ENCODE results near the gene REEP6.
A peak's percentile ranks its signal among the peaks of the same experiment; 100 is the strongest.

The REEP6 gene

GRCh38 chr19:1510442-1510806, 19.4 kb downstream of the REEP6 start:
- TF ChIP-seq, protein P1, sequence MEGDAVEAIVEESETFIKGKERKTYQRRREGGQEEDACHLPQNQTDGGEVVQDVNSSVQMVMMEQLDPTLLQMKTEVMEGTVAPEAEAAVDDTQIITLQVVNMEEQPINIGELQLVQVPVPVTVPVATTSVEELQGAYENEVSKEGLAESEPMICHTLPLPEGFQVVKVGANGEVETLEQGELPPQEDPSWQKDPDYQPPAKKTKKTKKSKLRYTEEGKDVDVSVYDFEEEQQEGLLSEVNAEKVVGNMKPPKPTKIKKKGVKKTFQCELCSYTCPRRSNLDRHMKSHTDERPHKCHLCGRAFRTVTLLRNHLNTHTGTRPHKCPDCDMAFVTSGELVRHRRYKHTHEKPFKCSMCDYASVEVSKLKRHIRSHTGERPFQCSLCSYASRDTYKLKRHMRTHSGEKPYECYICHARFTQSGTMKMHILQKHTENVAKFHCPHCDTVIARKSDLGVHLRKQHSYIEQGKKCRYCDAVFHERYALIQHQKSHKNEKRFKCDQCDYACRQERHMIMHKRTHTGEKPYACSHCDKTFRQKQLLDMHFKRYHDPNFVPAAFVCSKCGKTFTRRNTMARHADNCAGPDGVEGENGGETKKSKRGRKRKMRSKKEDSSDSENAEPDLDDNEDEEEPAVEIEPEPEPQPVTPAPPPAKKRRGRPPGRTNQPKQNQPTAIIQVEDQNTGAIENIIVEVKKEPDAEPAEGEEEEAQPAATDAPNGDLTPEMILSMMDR (IDR thresholded peaks at IDR 0.05; ENCODE audit: low read depth, low read length, missing control alignments) = no peak
- in situ Hi-C loops (cut with HindIII; ENCODE audit: low sequenced_read_pairs) = no loop called here
- H3K4me3 ChIP-seq (ENCODE audit: low read depth, low read length) = no peak overlapping the region
- no peak for DNase-seq (ENCODE audit: low read depth)

DNA sequence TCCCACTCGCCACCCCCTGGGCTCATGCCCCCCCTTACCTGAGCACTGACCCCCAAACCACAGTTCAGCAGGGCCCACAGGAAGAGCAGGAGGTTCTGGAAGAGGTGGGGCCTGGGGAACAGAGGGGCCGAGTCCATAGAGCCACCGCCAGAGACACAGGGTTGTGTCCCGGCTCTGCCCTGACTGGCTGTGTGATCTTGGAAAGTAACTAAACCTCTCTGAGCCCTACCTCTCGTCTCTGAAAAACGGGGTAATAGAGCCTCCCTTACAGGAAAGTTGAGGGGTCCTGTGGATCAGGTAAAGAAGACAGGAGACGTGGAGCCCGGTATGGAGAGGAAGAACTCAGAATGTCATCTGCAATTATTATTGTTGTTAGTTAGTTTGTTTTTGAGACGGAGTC, 19.8 kb downstream of the REEP6 start:
- TF ChIP-seq, protein P1 (IDR thresholded peaks at IDR 0.05; ENCODE audit: low read depth, low read length, missing control alignments) = no peak
- no peak for DNase-seq (ENCODE audit: low read depth)
- no peak overlapping the region for H3K4me3 ChIP-seq (ENCODE audit: low read depth, low read length)
- in situ Hi-C loops (cut with HindIII; ENCODE audit: low sequenced_read_pairs) = no loop called here

DNA sequence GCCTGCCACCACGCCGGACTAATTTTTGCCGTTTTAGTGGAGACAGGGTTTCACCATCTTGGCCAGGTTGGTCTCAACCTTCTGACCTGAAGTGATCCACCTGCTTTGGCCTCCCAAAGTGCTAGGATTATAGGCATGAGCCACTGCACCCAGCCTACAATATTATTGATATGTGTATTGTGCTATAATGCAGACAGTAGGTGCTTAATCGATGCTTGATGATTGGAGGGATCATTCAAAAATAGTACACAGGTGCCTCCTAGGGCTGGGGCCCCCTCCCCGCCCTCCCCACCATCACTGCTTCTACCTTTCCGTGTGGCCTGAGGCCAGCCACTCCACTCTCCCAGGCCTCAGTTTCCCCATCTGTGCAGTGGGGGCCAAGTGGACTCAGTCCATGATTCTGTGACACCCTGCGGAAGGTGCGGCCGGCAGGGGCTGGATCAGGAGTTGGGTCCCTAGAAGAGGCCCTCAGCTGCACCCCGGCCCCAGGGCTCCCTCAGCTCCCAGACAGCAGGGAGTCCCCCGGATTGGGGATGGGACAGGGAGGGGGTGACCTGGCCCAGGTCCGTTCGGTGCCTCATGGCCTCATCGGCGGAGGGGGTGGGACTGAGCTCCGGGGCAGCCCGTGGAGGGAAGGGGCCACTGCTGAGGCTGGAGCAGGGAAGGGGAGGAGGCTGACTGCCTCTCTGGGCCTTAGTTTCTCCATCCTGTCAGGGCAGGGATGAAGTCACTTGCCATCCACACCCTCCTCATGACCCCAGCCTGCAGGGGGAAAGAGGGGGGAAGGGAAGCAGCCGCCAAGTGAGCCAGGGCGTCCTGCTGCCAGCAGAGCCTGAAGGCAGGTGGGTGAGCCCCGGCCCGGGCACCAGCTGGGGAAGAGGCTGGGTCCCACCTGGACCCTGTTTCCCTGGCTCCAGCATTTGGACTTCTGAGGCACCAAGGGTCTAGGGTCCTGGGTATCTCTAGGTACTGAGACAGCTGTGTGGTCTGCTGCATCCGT, 20.6 kb downstream of the REEP6 start:
- no peak overlapping the region for H3K4me3 ChIP-seq (ENCODE audit: low read depth, low read length)
- DNase-seq (ENCODE audit: low read depth) = no peak
- TF ChIP-seq, protein P1 (IDR thresholded peaks at IDR 0.05; ENCODE audit: low read depth, low read length, missing control alignments) = no peak
- in situ Hi-C loops (cut with HindIII; ENCODE audit: low sequenced_read_pairs) = no loop called here

DNA sequence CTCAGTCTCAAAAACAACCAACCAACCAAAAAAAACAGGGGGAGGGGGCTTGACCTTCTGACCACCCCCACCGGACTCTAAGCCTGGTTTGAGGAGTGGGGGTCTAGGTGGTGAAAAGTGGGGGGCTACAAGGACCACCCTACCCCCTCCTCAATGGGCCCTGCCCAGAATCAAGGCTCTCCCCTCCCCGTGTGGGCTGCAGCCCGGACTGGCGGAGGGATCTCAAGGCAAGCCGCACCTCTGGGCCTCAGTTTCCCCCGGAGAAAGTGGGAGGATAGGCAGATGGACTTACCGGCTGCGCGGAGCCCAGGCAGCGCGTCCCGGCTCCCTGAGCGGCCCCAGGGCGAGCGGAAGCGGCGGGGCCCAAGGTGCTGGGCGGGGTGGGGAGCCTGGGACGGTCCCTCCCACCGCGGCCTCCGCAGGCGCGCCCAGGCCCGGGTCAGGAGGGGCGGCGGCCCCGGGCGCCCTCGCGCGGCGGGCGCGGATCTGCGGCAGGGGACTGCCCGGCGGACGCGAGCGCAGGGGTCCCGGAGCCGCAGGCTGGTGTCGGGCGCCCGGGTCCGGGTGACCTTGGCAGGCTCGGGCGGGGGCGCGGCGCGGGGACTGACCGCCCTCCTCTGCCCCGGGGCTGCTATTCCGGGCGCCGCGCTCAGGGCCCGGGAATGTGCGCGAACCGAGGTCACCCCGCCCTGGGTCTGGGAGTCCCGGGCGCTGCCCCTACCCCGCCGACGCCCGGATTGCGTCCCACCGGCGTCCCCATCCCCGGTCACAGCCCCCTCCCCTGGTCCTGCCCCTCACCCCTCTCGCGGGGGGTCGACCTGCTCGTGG, 21.9 kb downstream of the REEP6 start, which contains the start of gene ADAMTSL5:
ADAMTSL5 (minus strand) TSS at position 349 of the 828 bp plus-strand sequence. CDS start 2,076 bp downstream, outside the sequence.
- in situ Hi-C loops (cut with HindIII; ENCODE audit: low sequenced_read_pairs) = no loop called here
- peak within 1 kb of the TSS; percentile 34 for H3K4me3 ChIP-seq (ENCODE audit: low read depth, low read length)
- no peak for DNase-seq (ENCODE audit: low read depth)
- TF ChIP-seq, protein P1 (IDR thresholded peaks at IDR 0.05; ENCODE audit: low read depth, low read length, missing control alignments) = no peak

- no peak for DNase-seq (ENCODE audit: low read depth)
- TF ChIP-seq, protein P1 (IDR thresholded peaks at IDR 0.05; ENCODE audit: low read depth, low read length, missing control alignments) = peak; percentile 43
- in situ Hi-C loops (cut with HindIII; ENCODE audit: low sequenced_read_pairs) = no loop called here
- H3K4me3 ChIP-seq (ENCODE audit: low read depth, low read length) = peak overlapping the region; percentile 34
These were observed 22.7 kb downstream of the REEP6 start for GRCh38 chr19:1513499-1514294.

GRCh38 chr19:1514295-1514661, 23.3 kb downstream of the REEP6 start:
- DNase-seq (ENCODE audit: low read depth) = no peak
- TF ChIP-seq, protein P1 (IDR thresholded peaks at IDR 0.05; ENCODE audit: low read depth, low read length, missing control alignments) = no peak
- in situ Hi-C loops (cut with HindIII; ENCODE audit: low sequenced_read_pairs) = no loop called here
- H3K4me3 ChIP-seq (ENCODE audit: low read depth, low read length) = no peak overlapping the region

Measured in astrocyte of the cerebellum (primary cell).